SW 1271 (cell line): ENCODE results near the gene IL17C.

ENCODE experiments used
- DNase-seq, 2 experiments: peaks; one replicate each; lab custom pipeline; 2025; lab: John Stamatoyannopoulos, UW

IL17C gene

DNA sequence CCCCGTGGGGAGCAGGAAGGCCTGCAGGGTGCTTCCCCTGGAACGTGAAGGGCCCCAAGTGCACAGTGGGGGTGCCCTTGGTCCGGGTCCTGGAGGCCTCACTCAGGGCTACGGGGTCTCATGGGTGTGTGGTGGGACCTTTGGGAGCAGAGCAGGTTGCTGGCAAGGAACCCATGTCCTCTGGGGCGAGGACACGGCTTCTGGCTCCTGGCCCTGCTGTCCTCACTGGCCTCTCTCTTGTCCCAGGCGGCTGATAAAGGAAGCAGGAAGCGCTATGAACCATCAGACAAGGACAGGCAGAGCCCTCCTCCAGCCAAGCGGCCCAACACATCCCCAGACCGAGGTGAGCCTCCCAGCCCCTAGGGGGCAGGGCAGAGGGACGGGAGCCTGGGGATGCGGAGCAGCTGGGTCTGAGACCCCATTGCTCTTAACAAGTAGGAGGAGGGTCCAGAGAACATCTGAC, 9.8 kb upstream of the IL17C start:
- DNase-seq: no peak

GRCh38 chr16:88629835-88630234, 8.5 kb upstream of the IL17C start:
- no peak for DNase-seq

DNA sequence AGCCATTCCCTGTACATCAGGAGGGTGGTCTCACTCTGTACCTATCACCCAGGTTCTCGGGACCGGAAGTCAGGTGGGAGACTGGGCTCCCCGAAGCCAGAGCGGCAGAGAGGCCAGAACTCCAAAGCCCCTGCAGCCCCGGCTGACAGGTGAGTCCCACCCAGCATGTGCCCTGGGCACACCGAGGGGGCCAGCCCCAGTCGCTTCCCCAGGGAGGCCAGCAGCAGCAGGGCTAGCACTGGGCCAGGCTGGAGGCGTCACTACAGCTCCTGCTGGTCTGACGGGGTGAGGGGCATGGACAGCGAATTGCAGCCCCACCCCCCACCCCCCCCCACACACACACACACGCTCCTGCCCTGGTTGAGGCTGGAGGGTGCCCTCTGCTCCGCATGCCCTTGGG, 7.9 kb upstream of the IL17C start:
- no peak for DNase-seq

- no peak for DNase-seq
These were observed 7.4 kb upstream of the IL17C start for GRCh38 chr16:88630941-88631340.

GRCh38 chr16:88631384-88631783, 7.0 kb upstream of the IL17C start:
- no peak for DNase-seq

DNA sequence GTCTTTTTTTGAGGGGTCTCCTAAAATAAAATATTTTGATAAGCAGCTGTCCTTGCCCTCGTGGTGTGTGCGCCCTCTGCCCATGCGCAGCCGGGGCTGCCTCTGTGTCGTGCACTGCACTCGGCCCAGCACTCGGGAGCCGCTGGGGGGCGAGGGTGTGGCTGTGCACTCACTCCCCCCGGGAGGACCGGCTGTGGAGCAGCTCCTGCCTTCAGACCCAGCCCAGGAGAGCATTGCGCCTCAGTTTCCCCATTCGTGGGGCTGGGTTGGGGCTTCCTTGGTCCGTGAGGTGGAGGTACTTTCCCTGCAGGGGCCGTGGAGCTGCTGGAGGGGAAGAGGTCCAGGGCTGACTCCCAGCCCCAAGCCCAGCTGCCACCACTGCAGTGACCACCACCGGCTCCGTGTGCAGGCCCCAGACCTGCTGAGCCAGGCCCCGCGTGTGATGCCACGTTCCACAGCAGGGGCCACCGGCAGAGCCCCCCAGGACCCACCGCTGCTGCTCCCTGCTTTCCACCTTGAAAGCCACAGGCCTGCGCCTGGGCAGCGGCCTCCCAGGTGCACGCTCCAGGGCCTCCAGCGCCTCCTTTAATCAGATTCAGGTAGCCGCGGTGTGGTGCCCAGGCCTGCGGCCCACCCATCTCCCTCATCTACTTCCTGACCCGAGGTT, 6.3 kb upstream of the IL17C start:
- DNase-seq: no peak

- DNase-seq: no peak
These were observed 5.8 kb upstream of the IL17C start for GRCh38 chr16:88632587-88632930.

DNA sequence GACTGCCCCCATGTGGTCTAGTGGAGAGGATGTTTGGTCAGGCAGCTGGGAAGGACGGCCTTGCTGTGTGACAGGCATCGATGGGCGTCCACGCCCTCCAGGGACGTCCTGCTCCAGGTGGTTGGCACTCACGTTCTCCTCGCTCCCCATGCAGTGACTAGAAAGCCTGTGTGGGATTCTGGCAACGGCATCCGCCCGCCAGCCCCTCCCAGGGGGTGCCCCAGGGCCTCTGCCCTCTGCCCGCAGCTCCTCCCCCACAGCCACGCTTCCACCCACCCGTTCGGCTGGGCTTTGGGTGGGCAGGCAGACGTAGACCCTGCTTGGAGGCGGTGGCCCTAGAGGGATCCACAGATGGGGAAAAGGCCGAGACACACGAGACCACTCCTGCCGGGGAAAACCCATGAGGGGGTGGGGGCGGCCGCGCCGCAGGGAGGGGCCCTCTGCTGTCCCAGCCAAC, 4.7 kb upstream of the IL17C start:
- peak in 1 of 2 experiments; percentile 29 for DNase-seq

DNA sequence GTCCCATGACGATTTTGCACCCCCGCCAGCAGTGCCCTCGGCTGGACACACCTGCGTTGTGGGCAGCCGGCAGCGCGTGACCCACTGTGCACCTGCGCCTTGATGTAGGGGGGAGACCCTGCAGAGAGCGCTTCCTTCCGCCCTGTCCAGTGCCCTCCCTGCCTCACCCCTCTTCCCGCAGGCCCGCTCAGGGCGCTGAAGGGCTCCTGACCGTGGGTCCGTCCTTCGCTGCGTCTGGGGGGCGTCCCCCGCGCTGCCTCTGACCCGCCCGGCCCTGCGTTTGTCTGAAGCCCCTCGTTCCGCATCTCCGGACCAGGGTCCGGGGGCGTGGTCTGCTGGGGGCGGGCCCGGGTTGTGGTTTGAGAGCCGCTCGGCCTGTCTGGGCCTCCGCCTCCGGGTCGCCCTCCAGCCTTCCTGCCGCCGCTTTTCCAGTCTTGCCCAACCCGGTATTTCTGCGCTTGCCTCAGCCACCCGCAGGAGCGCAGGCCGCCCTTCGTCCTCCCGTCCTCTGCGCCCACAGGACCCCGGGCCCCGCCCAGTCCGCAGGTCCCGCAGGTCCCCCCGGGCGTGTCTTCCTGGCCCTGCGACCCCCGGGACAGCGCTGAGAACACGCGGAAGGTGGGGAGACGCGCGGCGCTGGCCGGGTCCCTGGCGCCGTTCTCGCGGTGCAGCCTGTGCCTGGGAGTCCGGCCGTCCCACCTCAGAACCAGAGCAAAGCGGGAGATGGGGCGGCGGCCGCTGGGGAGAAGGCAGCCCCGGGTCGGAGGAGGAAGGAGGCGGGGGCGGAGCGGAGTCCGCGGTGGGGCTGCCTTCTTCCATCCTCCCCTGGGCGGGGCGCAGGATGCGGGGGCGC, 4.0 kb upstream of the IL17C start:
- no peak for DNase-seq

GRCh38 chr16:88634994-88635670, 3.2 kb upstream of the IL17C start:
- no peak for DNase-seq

DNA sequence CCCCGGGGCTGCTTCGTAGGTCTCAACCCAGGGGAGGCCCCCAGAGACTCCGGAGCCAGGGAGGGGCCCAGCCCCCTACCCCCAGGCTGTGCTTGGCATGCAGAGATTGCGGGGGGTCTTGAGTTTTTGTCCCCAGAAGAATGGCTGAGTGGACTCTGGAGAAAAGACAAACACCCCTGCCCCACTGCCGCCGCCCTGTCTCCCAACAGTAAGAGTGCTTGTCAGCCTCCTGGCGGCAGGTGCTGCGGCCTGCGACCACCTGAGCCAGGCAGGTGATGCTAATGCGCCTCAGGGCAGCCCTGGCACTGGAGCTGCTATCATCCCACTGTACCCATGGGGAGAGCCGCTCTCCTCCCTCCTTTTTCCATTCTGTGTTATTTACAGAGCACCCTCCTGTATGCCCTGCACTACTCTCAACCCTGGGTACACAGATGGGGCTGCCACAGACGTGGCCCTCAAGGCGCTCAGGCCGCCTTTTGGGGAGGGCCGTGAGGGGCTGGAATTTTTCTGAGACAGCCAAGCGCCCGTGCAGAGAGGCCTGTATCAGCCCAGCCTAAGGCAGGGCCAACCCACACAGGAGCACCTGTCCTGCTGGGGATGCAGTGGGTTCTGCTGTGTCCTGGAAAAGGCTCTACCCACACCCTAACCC, 2.6 kb upstream of the IL17C start:
- DNase-seq: no peak

- no peak for DNase-seq
These were observed 1.7 kb upstream of the IL17C start for GRCh38 chr16:88636488-88637265.

DNA sequence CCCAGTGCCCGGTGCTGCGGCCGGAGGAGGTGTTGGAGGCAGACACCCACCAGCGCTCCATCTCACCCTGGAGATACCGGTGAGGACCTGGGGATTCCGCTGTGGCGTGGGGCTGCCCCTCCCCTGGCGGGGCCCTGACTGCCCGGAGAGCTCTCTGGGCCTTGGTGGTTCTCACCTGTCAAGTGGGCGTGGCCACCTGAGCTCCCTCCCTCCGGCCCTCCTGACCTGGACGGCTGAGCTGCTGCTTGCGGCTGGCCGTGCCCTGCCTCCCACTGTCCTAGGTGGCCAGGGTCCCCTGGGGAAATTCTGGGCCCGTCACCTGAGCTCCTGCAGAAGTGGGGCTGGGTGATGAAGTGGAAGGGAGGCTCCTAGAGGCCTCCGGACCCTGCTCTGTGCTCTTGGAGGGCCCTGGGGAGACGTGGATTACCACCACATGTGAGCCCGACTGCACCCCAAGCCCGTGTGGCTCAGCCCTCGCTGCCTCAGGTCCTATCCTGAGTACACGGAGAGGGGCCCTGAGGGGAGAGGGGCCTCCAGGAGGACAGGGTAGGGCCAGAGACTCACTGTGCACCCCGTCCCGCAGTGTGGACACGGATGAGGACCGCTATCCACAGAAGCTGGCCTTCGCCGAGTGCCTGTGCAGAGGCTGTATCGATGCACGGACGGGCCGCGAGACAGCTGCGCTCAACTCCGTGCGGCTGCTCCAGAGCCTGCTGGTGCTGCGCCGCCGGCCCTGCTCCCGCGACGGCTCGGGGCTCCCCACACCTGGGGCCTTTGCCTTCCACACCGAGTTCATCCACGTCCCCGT, 1.1 kb downstream of the IL17C start:
- no peak for DNase-seq

DNA sequence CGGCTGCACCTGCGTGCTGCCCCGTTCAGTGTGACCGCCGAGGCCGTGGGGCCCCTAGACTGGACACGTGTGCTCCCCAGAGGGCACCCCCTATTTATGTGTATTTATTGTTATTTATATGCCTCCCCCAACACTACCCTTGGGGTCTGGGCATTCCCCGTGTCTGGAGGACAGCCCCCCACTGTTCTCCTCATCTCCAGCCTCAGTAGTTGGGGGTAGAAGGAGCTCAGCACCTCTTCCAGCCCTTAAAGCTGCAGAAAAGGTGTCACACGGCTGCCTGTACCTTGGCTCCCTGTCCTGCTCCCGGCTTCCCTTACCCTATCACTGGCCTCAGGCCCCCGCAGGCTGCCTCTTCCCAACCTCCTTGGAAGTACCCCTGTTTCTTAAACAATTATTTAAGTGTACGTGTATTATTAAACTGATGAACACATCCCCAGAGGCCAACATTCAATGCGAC, 1.7 kb downstream of the IL17C start:
- DNase-seq: no peak

DNA sequence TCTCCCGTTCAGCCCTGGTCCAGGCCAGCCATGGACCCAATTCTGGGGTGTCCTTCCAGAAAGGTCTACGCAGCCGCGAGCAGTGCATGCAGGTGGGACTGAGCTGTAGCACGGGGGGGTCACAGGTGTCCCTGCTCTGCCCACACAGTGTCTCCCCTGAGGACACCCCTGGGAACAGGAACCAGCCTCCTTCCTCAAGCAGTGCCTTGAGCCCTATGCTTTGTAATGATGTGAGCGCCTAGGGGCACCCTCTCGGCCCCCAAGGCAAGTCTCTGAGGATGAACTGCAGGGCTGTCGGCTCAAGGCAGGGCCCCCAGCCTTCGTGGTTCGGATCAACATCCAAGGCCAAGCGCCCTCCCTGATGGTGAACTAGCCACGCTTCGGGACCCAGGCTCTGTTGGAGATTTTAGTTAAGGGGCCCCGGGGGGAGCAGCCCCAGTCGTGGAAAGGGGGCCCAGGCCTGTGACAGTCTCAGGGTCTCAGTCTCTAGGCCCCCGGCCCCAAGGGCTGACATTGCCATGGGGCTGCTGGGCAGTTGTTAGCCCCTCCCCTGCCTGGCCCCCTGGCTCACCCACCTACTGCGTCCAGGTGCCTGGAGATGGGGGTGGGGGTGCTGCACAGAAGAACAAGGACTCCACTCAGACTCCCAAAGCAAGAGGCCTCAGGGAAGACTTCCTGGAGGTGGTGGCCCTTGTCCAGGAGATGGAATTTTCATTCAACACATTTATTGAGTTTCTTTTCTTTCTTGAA, 2.3 kb downstream of the IL17C start:
- DNase-seq: no peak

- DNase-seq: no peak
These were observed 4.7 kb downstream of the IL17C start for GRCh38 chr16:88642881-88643643.

- DNase-seq: no peak
These were observed 5.2 kb downstream of the IL17C start for GRCh38 chr16:88643644-88643932.

- DNase-seq: no peak
These were observed 7.1 kb downstream of the IL17C start for GRCh38 chr16:88645455-88645854.

GRCh38 chr16:88645941-88646340, 7.6 kb downstream of the IL17C start:
- DNase-seq: no peak
